SK-N-SH (cell line): ENCODE data around the gene KLK14. TPM values are rescaled to one million over a fixed set of nuclear protein-coding genes. Genes with fewer than 3 reads are reported as not detected.

Experiments used
- CTCF ChIA-PET: fragments of 300-600, 350-600 bp; formaldehyde crosslinking; extraction: SDS; loops from one replicate; lab custom pipeline; 2021; lab: Yijun Ruan, JAX
- POLR2A ChIA-PET: fragments of 350-600 bp; sonication (Branson Sonifier 250); formaldehyde crosslinking; extraction: SDS; loops from one replicate; lab custom pipeline; 2020; ENCODE audit warnings: antibody characterized with exemption, inconsistent platforms; lab: Yijun Ruan, JAX
- DNase-seq: peaks from one replicate; pipeline ENCODE4 v3.0.0; 2012
- H2AFZ ChIP-seq: fragments of 200-600 bp; sonication (generic); 2 replicates; pipeline ENCODE4 v1.8.1; 2016; ENCODE audit warnings: antibody characterized with exemption, mild to moderate bottlenecking, low read depth
- H3F3A ChIP-seq: fragments of 200-600 bp; sonication (generic); replicated peaks from 2 replicates; pipeline ENCODE3; 2016; ENCODE audit warnings: antibody characterized with exemption, mild to moderate bottlenecking; ENCODE audit not compliant: insufficient read depth
- H3K27ac ChIP-seq, 2 experiments: fragments of 200-500 bp in 1 of 2; fragments of 200-600 bp in 1 of 2; sonication (Bioruptor generic) in 1 of 2; sonication (generic), shearing (Covaris generic) in 1 of 2; 2 replicates each; pipeline versions ENCODE4 v1.5.1 to v1.6.1; 2014 to 2016; ENCODE audit warnings: low read depth in 2 of 2, inconsistent platforms in 1 of 2, low read length in 1 of 2, mild to moderate bottlenecking in 1 of 2, mixed read lengths in 1 of 2
- H3K27me3 ChIP-seq: fragments of 200-600 bp; sonication (generic), shearing (Covaris generic); 2 replicates; pipeline ENCODE4 v1.6.1; 2016; ENCODE audit warnings: mixed run types; ENCODE audit not compliant: insufficient read depth
- H3K36me3 ChIP-seq, 2 experiments: fragments of 200-500 bp in 1 of 2; fragments of 200-600 bp in 1 of 2; sonication (Bioruptor generic) in 1 of 2; sonication (generic) in 1 of 2; replicated peaks in 1 of 2; 2 replicates each; pipeline versions ENCODE3 to v1.5.1; 2014 to 2016; ENCODE audit warnings: low read length in 1 of 2, mild to moderate bottlenecking in 1 of 2; ENCODE audit not compliant: insufficient read depth in 2 of 2, control insufficient read depth in 1 of 2
- H3K4me1 ChIP-seq, 2 experiments: fragments of 200-500 bp in 1 of 2; fragments of 200-600 bp in 1 of 2; sonication (Bioruptor generic) in 1 of 2; sonication (generic), shearing (Covaris generic) in 1 of 2; 2 replicates each; pipeline versions ENCODE4 v1.5.1 to v1.6.1; 2014 to 2016; ENCODE audit warnings: low read depth in 1 of 2, low read length in 1 of 2, mixed run types in 1 of 2; ENCODE audit not compliant: insufficient read depth in 2 of 2, control insufficient read depth in 1 of 2
- H3K4me2 ChIP-seq: fragments of 200-600 bp; sonication (generic), shearing (Covaris generic); 2 replicates; pipeline ENCODE4 v1.6.1; 2017; ENCODE audit warnings: mixed run types
- H3K4me3 ChIP-seq, 2 experiments: fragments of 200-500 bp in 1 of 2; fragments of 200-600 bp in 1 of 2; sonication (Bioruptor generic) in 1 of 2; sonication (generic), shearing (Covaris generic) in 1 of 2; 2 replicates each; pipeline versions ENCODE4 v1.5.1 to v1.8.1; 2014 to 2016; ENCODE audit warnings: low read depth in 2 of 2, inconsistent platforms in 1 of 2, low read length in 1 of 2, mild to moderate bottlenecking in 1 of 2, mixed read lengths in 1 of 2, moderate library complexity in 1 of 2
- H3K79me2 ChIP-seq: fragments of 200-600 bp; sonication (generic); 2 replicates; pipeline ENCODE4 v1.8.1; 2017; ENCODE audit warnings: mild to moderate bottlenecking; ENCODE audit not compliant: insufficient read depth
- H3K9ac ChIP-seq: fragments of 200-600 bp; sonication (generic); 2 replicates; pipeline ENCODE4 v1.6.1; 2017; ENCODE audit warnings: mixed run types
- H3K9me2 ChIP-seq: fragments of 200-600 bp; sonication (generic); 2 replicates; pipeline ENCODE4 v1.6.1; 2017; ENCODE audit warnings: mixed run types
- H3K9me3 ChIP-seq: fragments of 200-600 bp; sonication (generic); 2 replicates; pipeline ENCODE4 v1.6.1; 2017; ENCODE audit warnings: mixed run types, mild to moderate bottlenecking, moderate library complexity
- H4K20me1 ChIP-seq: fragments of 200-600 bp; sonication (generic); 2 replicates; pipeline ENCODE4 v1.6.1; 2017; ENCODE audit warnings: mild to moderate bottlenecking, mixed run types; ENCODE audit not compliant: insufficient read depth
- CHD2 ChIP-seq: fragments of 150-350 bp; IDR thresholded peaks from 2 replicates; pipeline ENCODE4 v1.6.1; 2018; ENCODE audit warnings: low read length; ENCODE audit not compliant: partially characterized antibody
- ELF1 ChIP-seq: IDR thresholded peaks from 2 replicates; pipeline ENCODE4 v1.4.0; 2012
- EP300 ChIP-seq, 2 experiments: IDR thresholded peaks; 2 replicates each; pipeline versions ENCODE4 v1.4.0 to v1.6.1; 2012; ENCODE audit warnings: borderline replicate concordance in 1 of 2, low read depth in 1 of 2, low read length in 1 of 2
- EZH2phosphoT487 ChIP-seq: fragments of 200-600 bp; sonication (generic); IDR thresholded peaks from 2 replicates; pipeline ENCODE4 v1.6.1; 2017; ENCODE audit warnings: low read depth, mixed run types, mild to moderate bottlenecking, antibody characterized with exemption, moderate library complexity, borderline replicate concordance
- FOSL2 ChIP-seq: IDR thresholded peaks from 2 replicates; pipeline ENCODE4 v1.4.0; 2012; ENCODE audit warnings: low read depth, mild to moderate bottlenecking, moderate library complexity, borderline replicate concordance
- FOXM1 ChIP-seq: IDR thresholded peaks from 2 replicates; pipeline ENCODE4 v1.4.0; 2012; ENCODE audit warnings: low read depth, mild to moderate bottlenecking
- GABPA ChIP-seq: IDR thresholded peaks from 2 replicates; pipeline ENCODE4 v1.4.0; 2012; ENCODE audit warnings: low read depth, mild to moderate bottlenecking
- MEF2A ChIP-seq: IDR thresholded peaks from 2 replicates; pipeline ENCODE4 v1.4.0; 2012; ENCODE audit warnings: low read depth, borderline replicate concordance
- MXI1 ChIP-seq: IDR thresholded peaks from 2 replicates; pipeline ENCODE4 v1.6.1; 2012; ENCODE audit warnings: mild to moderate bottlenecking, low read depth, low read length, improper control_type of control experiment
- NFIC ChIP-seq: IDR thresholded peaks from 2 replicates; pipeline ENCODE4 v1.4.0; 2012; ENCODE audit warnings: borderline replicate concordance
- RAD21 ChIP-seq: IDR thresholded peaks from 2 replicates; pipeline ENCODE4 v1.6.1; 2012; ENCODE audit warnings: mild to moderate bottlenecking, low read length
- RCOR1 ChIP-seq: fragments of 150-350 bp; IDR thresholded peaks from 2 replicates; pipeline ENCODE4 v1.6.1; 2017; ENCODE audit warnings: antibody characterized with exemption, low read length
- RXRA ChIP-seq: IDR thresholded peaks from 2 replicates; pipeline ENCODE4 v1.4.0; 2012; ENCODE audit warnings: low read depth, mild to moderate bottlenecking, borderline replicate concordance
- SIN3A ChIP-seq: IDR thresholded peaks from 2 replicates; pipeline ENCODE4 v1.6.1; 2012; ENCODE audit warnings: low read depth, mild to moderate bottlenecking, low read length, moderate library complexity, borderline replicate concordance
- SMC3 ChIP-seq: IDR thresholded peaks from 2 replicates; pipeline ENCODE4 v1.6.1; 2012; ENCODE audit warnings: low read depth, low read length, improper control_type of control experiment
- TAF1 ChIP-seq: IDR thresholded peaks from 2 replicates; pipeline ENCODE4 v1.6.1; 2012; ENCODE audit warnings: low read depth, mild to moderate bottlenecking, low read length, moderate library complexity, borderline replicate concordance
- TCF12 ChIP-seq: IDR thresholded peaks from 2 replicates; pipeline ENCODE4 v1.4.0; 2012
- YY1 ChIP-seq: IDR thresholded peaks from 2 replicates; pipeline ENCODE4 v1.4.0; 2012; ENCODE audit warnings: low read depth, mild to moderate bottlenecking
- WGBS: methylation state at CpG from one replicate; pipeline ENCODE4 v1.1.6; 2017; ENCODE audit warnings: low lambda C conversion rate; 5-methylcytosine and 5-hydroxymethylcytosine counted together
- polyA plus RNA-seq, 3 experiments: library from polyadenylated mRNA; depleted of rRNA; stranded (reverse); fragments of >200 nt; gene quantifications; 2 replicates each; pipeline ENCODE4 v1.2.3, GENCODE V29; 2012
- TF ChIP-seq, protein P1 (sequence below): fragments of 150-350 bp; IDR thresholded peaks from 2 replicates; pipeline ENCODE4 v1.6.1; 2016; ENCODE audit warnings: mild to moderate bottlenecking, low read depth, low read length
- TF ChIP-seq, protein P2 (sequence below): fragments of 150-350 bp; IDR thresholded peaks from 2 replicates; pipeline ENCODE4 v1.6.1; 2017; ENCODE audit warnings: antibody characterized with exemption, low read length, low read depth, borderline replicate concordance
- TF ChIP-seq, protein P3 (sequence below): fragments of 200-600 bp; sonication (generic); IDR thresholded peaks from 2 replicates; pipeline ENCODE4 v1.6.1; 2017; ENCODE audit warnings: antibody characterized with exemption, mild to moderate bottlenecking, moderate library complexity
- TF ChIP-seq, protein P4 (sequence below): IDR thresholded peaks from 2 replicates; pipeline ENCODE4; 2012

The KLK14 gene
- polyA plus RNA-seq, 1 of the 3 experiments (the other 2 are of a cell fraction): 0.26 TPM

DNA sequence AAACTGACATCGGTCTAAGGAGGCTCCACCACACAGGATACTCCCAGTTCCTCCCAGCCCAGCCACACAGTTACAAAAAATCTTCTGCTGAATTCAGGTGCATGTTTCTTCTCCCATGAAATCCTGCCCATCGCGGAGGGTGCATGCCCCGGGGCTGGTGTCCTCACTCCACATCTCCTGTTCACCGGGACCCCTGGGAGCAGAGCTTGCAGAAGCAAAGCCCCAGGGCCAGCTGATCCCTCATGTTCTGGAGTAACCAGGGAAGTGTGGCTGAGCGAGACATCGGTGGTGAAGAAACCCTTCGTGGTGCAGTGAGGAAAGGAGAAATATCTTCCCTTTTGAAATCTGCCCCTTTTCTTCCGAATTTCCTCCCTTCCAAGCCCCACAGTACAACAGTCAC, 41.1 kb upstream of the KLK14 start:
- Histone ChIP-seq H3K27me3 (peaks cover 62% of the 10 kb centered on the region), H3K9me3 (no peaks in the 10 kb centered on the region), H3K4me1 (no peaks in the 10 kb centered on the region), H3K4me3 (no peak overlapping the region), H4K20me1 (no peaks in the 10 kb centered on the region), H2AFZ (no peak overlapping the region), H3K9ac (no peak overlapping the region), H3K79me2 (no peaks in the 10 kb centered on the region), H3K36me3 (no peaks in the 10 kb centered on the region), H3K9me2 (no peaks in the 10 kb centered on the region), H3K27ac (no peak overlapping the region), H3F3A (no peaks in the 10 kb centered on the region), H3K4me2 (no peak overlapping the region)
- DNase-seq: no peak
- TF ChIP-seq, protein P1, sequence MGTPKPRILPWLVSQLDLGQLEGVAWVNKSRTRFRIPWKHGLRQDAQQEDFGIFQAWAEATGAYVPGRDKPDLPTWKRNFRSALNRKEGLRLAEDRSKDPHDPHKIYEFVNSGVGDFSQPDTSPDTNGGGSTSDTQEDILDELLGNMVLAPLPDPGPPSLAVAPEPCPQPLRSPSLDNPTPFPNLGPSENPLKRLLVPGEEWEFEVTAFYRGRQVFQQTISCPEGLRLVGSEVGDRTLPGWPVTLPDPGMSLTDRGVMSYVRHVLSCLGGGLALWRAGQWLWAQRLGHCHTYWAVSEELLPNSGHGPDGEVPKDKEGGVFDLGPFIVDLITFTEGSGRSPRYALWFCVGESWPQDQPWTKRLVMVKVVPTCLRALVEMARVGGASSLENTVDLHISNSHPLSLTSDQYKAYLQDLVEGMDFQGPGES: no peak
- TF ChIP-seq EZH2phosphoT487 (no peak), EP300 (IDR thresholded peaks at IDR 0.05; ENCODE audit: borderline replicate concordance in 1 of 2, low read depth in 1 of 2, low read length in 1 of 2) (no peak), ELF1 (no peak), MEF2A (no peak), RXRA (no peak), NFIC (no peak), TAF1 (no peak), GABPA (no peak), FOSL2 (no peak), TCF12 (no peak), RCOR1 (no peak)
- TF ChIP-seq, protein P2, sequence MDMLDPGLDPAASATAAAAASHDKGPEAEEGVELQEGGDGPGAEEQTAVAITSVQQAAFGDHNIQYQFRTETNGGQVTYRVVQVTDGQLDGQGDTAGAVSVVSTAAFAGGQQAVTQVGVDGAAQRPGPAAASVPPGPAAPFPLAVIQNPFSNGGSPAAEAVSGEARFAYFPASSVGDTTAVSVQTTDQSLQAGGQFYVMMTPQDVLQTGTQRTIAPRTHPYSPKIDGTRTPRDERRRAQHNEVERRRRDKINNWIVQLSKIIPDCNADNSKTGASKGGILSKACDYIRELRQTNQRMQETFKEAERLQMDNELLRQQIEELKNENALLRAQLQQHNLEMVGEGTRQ: no peak
- ChIA-PET CTCF (no interaction called here), POLR2A (no interaction called here)
- WGBS: 9% methylated on average over 9 of the region's 9 CpGs

DNA sequence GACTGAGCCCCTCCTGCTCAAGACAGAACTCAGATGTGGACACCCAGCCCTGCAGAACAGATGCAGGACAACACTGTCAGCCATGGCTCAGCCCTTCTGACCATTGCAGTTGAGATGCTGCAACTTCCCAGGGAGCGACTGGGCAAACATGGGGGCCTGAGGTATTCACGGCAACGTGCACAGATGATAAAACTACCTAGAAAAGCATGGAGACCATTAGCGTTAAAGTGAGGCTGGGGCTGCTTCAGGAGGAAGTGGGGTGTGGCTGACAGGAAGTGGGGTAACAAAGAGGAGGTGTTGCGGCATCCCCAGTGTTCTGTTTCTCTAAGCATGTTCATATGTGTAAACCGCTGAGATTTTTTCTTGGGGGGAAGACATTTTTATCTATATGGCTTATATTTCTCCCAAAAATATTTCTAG, 40.7 kb upstream of the KLK14 start:
- H3K4me1 ChIP-seq: no peaks in the 10 kb centered on the region
- H3K9me2 ChIP-seq: no peaks in the 10 kb centered on the region
- H3F3A ChIP-seq: no peaks in the 10 kb centered on the region
- no peak overlapping the region for H3K4me2 ChIP-seq
- no peak overlapping the region for H3K27ac ChIP-seq
- H3K36me3 ChIP-seq: no peaks in the 10 kb centered on the region
- no peak overlapping the region for H3K4me3 ChIP-seq
- H3K79me2 ChIP-seq: no peaks in the 10 kb centered on the region
- H3K9ac ChIP-seq: no peak overlapping the region
- ChIA-PET CTCF (no interaction called here), POLR2A (no interaction called here)
- H3K27me3 ChIP-seq: peaks cover 61% of the 10 kb centered on the region
- 13% methylated on average over 4 of the region's 6 CpGs for WGBS
- no peaks in the 10 kb centered on the region for H3K9me3 ChIP-seq
- DNase-seq: no peak
- no peaks in the 10 kb centered on the region for H4K20me1 ChIP-seq
- H2AFZ ChIP-seq: no peak overlapping the region
- TF ChIP-seq SIN3A (no peak), CHD2 (no peak), YY1 (no peak), MXI1 (no peak), ELF1 (no peak), RCOR1 (no peak), RAD21 (no peak), RXRA (no peak), SMC3 (no peak), FOXM1 (no peak), EP300 (IDR thresholded peaks at IDR 0.05; ENCODE audit: borderline replicate concordance in 1 of 2, low read depth in 1 of 2, low read length in 1 of 2) (no peak)
- TF ChIP-seq, protein P2: no peak
- TF ChIP-seq, protein P3, sequence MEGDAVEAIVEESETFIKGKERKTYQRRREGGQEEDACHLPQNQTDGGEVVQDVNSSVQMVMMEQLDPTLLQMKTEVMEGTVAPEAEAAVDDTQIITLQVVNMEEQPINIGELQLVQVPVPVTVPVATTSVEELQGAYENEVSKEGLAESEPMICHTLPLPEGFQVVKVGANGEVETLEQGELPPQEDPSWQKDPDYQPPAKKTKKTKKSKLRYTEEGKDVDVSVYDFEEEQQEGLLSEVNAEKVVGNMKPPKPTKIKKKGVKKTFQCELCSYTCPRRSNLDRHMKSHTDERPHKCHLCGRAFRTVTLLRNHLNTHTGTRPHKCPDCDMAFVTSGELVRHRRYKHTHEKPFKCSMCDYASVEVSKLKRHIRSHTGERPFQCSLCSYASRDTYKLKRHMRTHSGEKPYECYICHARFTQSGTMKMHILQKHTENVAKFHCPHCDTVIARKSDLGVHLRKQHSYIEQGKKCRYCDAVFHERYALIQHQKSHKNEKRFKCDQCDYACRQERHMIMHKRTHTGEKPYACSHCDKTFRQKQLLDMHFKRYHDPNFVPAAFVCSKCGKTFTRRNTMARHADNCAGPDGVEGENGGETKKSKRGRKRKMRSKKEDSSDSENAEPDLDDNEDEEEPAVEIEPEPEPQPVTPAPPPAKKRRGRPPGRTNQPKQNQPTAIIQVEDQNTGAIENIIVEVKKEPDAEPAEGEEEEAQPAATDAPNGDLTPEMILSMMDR: no peak
- TF ChIP-seq, protein P4, sequence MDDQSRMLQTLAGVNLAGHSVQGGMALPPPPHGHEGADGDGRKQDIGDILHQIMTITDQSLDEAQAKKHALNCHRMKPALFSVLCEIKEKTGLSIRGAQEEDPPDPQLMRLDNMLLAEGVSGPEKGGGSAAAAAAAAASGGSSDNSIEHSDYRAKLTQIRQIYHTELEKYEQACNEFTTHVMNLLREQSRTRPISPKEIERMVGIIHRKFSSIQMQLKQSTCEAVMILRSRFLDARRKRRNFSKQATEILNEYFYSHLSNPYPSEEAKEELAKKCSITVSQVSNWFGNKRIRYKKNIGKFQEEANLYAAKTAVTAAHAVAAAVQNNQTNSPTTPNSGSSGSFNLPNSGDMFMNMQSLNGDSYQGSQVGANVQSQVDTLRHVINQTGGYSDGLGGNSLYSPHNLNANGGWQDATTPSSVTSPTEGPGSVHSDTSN: no peak
- TF ChIP-seq, protein P1: no peak
